Activated CD4-positive, alpha-beta T cell treated with anti-CD3 and anti-CD28 coated beads, Interleukin-2, amount 10 ng/mL, durations not matched to agents 24 days and 14 days (primary cell): ENCODE results near the gene PBX4. TPM values are rescaled to one million over a fixed set of nuclear protein-coding genes. Genes with fewer than 3 reads are reported as not detected.

Experiments
- DNase-seq: peaks from one replicate; pipeline ENCODE4 v3.0.0; 2022
- H3K27ac Mint-ChIP-seq: one replicate; pipeline ENCODE4 v1.8.0; 2022; ENCODE audit warnings: mild to moderate bottlenecking, mixed read lengths
- H3K27me3 Mint-ChIP-seq: one replicate; pipeline ENCODE4 v1.8.0; 2022; ENCODE audit warnings: mixed read lengths
- H3K36me3 Mint-ChIP-seq: one replicate; pipeline ENCODE4 v1.8.0; 2022; ENCODE audit warnings: low read depth, mild to moderate bottlenecking, mixed read lengths
- H3K4me1 Mint-ChIP-seq: one replicate; pipeline ENCODE4 v1.8.0; 2021; ENCODE audit warnings: mixed read lengths
- H3K4me3 Mint-ChIP-seq: one replicate; pipeline ENCODE4 v1.8.0; 2022; ENCODE audit warnings: mild to moderate bottlenecking, moderate library complexity, mixed read lengths
- H3K9me3 Mint-ChIP-seq: one replicate; pipeline ENCODE4 v1.8.0; 2021; ENCODE audit warnings: mixed read lengths
- intact Hi-C: fragments of 100-400 bp; cut with micrococcal nuclease; formaldehyde crosslinking; loops from one replicate; pipeline ENCODE4 v1.15.1; 2023
- total RNA-seq: library from RNA; stranded (reverse); gene quantifications from 2 replicates; pipeline ENCODE4 v1.2.3, GENCODE V29; 2022

The PBX4 gene
- total RNA-seq, 1 donor from 2014 or later, result 20.5 TPM

- peak; percentile 81 for DNase-seq
- Mint-ChIP-seq H3K27me3 (no peaks in the 10 kb centered on the region), H3K27ac (peak overlapping the region; percentile 94), H3K9me3 (no peaks in the 10 kb centered on the region), H3K36me3 (peaks cover 49% of the 10 kb centered on the region), H3K4me1 (peaks cover 14% of the 10 kb centered on the region), H3K4me3 (peak overlapping the region; percentile 98)
- intact Hi-C loops, result loop anchor here (1.0 to 2.0 kb wide), 4 partner anchors 15 to 51 kb away; partner anchors contain the start of gene ATP13A1
Measured at GRCh38 chr19:19642506-19643157, 24.1 kb upstream of the PBX4 start.

GRCh38 chr19:19637523-19638251 is 19.2 kb upstream of the PBX4 start:
- peaks cover 60% of the 10 kb centered on the region for H3K36me3 Mint-ChIP-seq
- DNase-seq, result no peak

GRCh38 chr19:19637186-19637522 is 18.7 kb upstream of the PBX4 start:
- peaks cover 61% of the 10 kb centered on the region for H3K36me3 Mint-ChIP-seq
- intact Hi-C loops, result no loop called here
- no peaks in the 10 kb centered on the region for H3K27me3 Mint-ChIP-seq
- no peak overlapping the region for H3K4me3 Mint-ChIP-seq
- H3K9me3 Mint-ChIP-seq, result no peaks in the 10 kb centered on the region
- H3K27ac Mint-ChIP-seq, result no peak overlapping the region
- peaks cover 15% of the 10 kb centered on the region for H3K4me1 Mint-ChIP-seq
- DNase-seq, result no peak

More at GRCh38 chr19:19637523-19638251, 19.2 kb upstream of the PBX4 start:
- peaks cover 18% of the 10 kb centered on the region for H3K4me1 Mint-ChIP-seq
- intact Hi-C loops, result no loop called here
- H3K27me3 Mint-ChIP-seq, result no peaks in the 10 kb centered on the region
- H3K27ac Mint-ChIP-seq, result no peak overlapping the region
- no peaks in the 10 kb centered on the region for H3K9me3 Mint-ChIP-seq
- H3K4me3 Mint-ChIP-seq, result no peak overlapping the region

- Mint-ChIP-seq H3K4me3 (no peak overlapping the region), H3K9me3 (no peaks in the 10 kb centered on the region), H3K36me3 (peaks cover 58% of the 10 kb centered on the region), H3K4me1 (peaks cover 11% of the 10 kb centered on the region), H3K27me3 (no peaks in the 10 kb centered on the region), H3K27ac (no peak overlapping the region)
- DNase-seq, result no peak
- intact Hi-C loops, result no loop called here
Measured at GRCh38 chr19:19636573-19637185, 18.2 kb upstream of the PBX4 start.

- H3K27me3 Mint-ChIP-seq, result no peaks in the 10 kb centered on the region
- no peak overlapping the region for H3K4me3 Mint-ChIP-seq
- no peak for DNase-seq
- intact Hi-C loops, result no loop called here
- peaks cover 60% of the 10 kb centered on the region for H3K36me3 Mint-ChIP-seq
- peaks cover 11% of the 10 kb centered on the region for H3K4me1 Mint-ChIP-seq
- no peak overlapping the region for H3K27ac Mint-ChIP-seq
- no peaks in the 10 kb centered on the region for H3K9me3 Mint-ChIP-seq
Measured at GRCh38 chr19:19635313-19635702, 16.8 kb upstream of the PBX4 start.

GRCh38 chr19:19634516-19635312 is 16.2 kb upstream of the PBX4 start:
- intact Hi-C loops, result no loop called here
- H3K9me3 Mint-ChIP-seq, result no peaks in the 10 kb centered on the region
- H3K27ac Mint-ChIP-seq, result no peak overlapping the region
- peaks cover 9% of the 10 kb centered on the region for H3K4me1 Mint-ChIP-seq
- peaks cover 55% of the 10 kb centered on the region for H3K36me3 Mint-ChIP-seq
- no peaks in the 10 kb centered on the region for H3K27me3 Mint-ChIP-seq
- DNase-seq, result no peak
- no peak overlapping the region for H3K4me3 Mint-ChIP-seq

- H3K4me3 Mint-ChIP-seq, result no peak overlapping the region
- peaks cover 56% of the 10 kb centered on the region for H3K36me3 Mint-ChIP-seq
- H3K27me3 Mint-ChIP-seq, result no peaks in the 10 kb centered on the region
- H3K9me3 Mint-ChIP-seq, result no peaks in the 10 kb centered on the region
- H3K4me1 Mint-ChIP-seq, result peaks cover 9% of the 10 kb centered on the region
- DNase-seq, result no peak
- intact Hi-C loops, result no loop called here
- H3K27ac Mint-ChIP-seq, result no peak overlapping the region
Measured at GRCh38 chr19:19633711-19634515, 15.4 kb upstream of the PBX4 start.

GRCh38 chr19:19632661-19633060 is 14.2 kb upstream of the PBX4 start:
- H3K9me3 Mint-ChIP-seq, result no peaks in the 10 kb centered on the region
- no peaks in the 10 kb centered on the region for H3K27me3 Mint-ChIP-seq
- no peak for DNase-seq
- intact Hi-C loops, result no loop called here
- no peak overlapping the region for H3K4me3 Mint-ChIP-seq
- peaks cover 54% of the 10 kb centered on the region for H3K36me3 Mint-ChIP-seq
- H3K27ac Mint-ChIP-seq, result no peak overlapping the region
- H3K4me1 Mint-ChIP-seq, result peaks cover 13% of the 10 kb centered on the region

- Mint-ChIP-seq H3K4me3 (no peak overlapping the region), H3K9me3 (no peaks in the 10 kb centered on the region), H3K27ac (no peak overlapping the region), H3K36me3 (peaks cover 53% of the 10 kb centered on the region), H3K27me3 (no peaks in the 10 kb centered on the region), H3K4me1 (peaks cover 23% of the 10 kb centered on the region)
- DNase-seq, result no peak
- intact Hi-C loops, result no loop called here
Measured at GRCh38 chr19:19631346-19631745, 12.9 kb upstream of the PBX4 start.

- intact Hi-C loops, result no loop called here
- Mint-ChIP-seq H3K4me1 (peaks cover 27% of the 10 kb centered on the region), H3K27me3 (no peaks in the 10 kb centered on the region), H3K4me3 (no peak overlapping the region), H3K9me3 (no peaks in the 10 kb centered on the region), H3K36me3 (peaks cover 51% of the 10 kb centered on the region), H3K27ac (no peak overlapping the region)
- DNase-seq, result no peak
Measured at GRCh38 chr19:19630426-19630825, 11.9 kb upstream of the PBX4 start.

GRCh38 chr19:19630062-19630414 is 11.6 kb upstream of the PBX4 start:
- no peak overlapping the region for H3K4me3 Mint-ChIP-seq
- no peak for DNase-seq
- no peaks in the 10 kb centered on the region for H3K9me3 Mint-ChIP-seq
- no peak overlapping the region for H3K27ac Mint-ChIP-seq
- intact Hi-C loops, result no loop called here
- no peaks in the 10 kb centered on the region for H3K27me3 Mint-ChIP-seq
- peaks cover 47% of the 10 kb centered on the region for H3K36me3 Mint-ChIP-seq
- H3K4me1 Mint-ChIP-seq, result peaks cover 27% of the 10 kb centered on the region

GRCh38 chr19:19628501-19629134 is 10.1 kb upstream of the PBX4 start:
- peaks cover 45% of the 10 kb centered on the region for H3K36me3 Mint-ChIP-seq
- no peaks in the 10 kb centered on the region for H3K9me3 Mint-ChIP-seq
- intact Hi-C loops, result no loop called here
- peak overlapping the region; percentile 83 for H3K27ac Mint-ChIP-seq
- H3K27me3 Mint-ChIP-seq, result no peaks in the 10 kb centered on the region
- peak; percentile 67 for DNase-seq
- H3K4me1 Mint-ChIP-seq, result peaks cover 26% of the 10 kb centered on the region
- H3K4me3 Mint-ChIP-seq, result peak overlapping the region; percentile 74
